ENCODE measurements around the gene PCDHB6.

- TF ChIP-seq CTCF (IDR thresholded peaks at IDR 0.05; ENCODE audit: low read length) (no peak), EZH2phosphoT487 (IDR thresholded peaks at IDR 0.05; ENCODE audit: low read length) (no peak), EZH2 (optimal IDR thresholded peaks at IDR 0.05; ENCODE audit: low read depth, low read length) (no peak)
These were observed 26.1 kb downstream of the PCDHB6 start for GRCh38 chr5:141175933-141176332.

Measured in MM.1S (cell line).